ENCODE measurements around the gene EEPD1. TPM values are rescaled to one million over a fixed set of nuclear protein-coding genes. Genes with fewer than 3 reads are reported as not detected.
A peak's percentile ranks its signal among the peaks of the same experiment; 100 is the strongest.

The EEPD1 gene
- total RNA-seq, 6 experiments from 2014 or later, result 5.9 to 18.6 (median 10.6) TPM

GRCh38 chr7:36279200-36279925 is 126.3 kb downstream of the EEPD1 start:
- no peaks in the 10 kb centered on the region for H3K9me3 ChIP-seq
- H3K27me3 ChIP-seq, result no peaks in the 10 kb centered on the region
- ATAC-seq (no peak), DNase-seq (peak in 1 of 3 donors; percentile 21)
- intact Hi-C loops (cut with DNase I), result no loop called here
- H3K36me3 ChIP-seq, result no peaks in the 10 kb centered on the region
- no peak for TF ChIP-seq POLR2A (IDR thresholded peaks at IDR 0.05)
- TF ChIP-seq CTCF (IDR thresholded peaks at IDR 0.05), result no peak
- H3K4me1 ChIP-seq, result peaks cover 0 to 18% (median 6%) of the 10 kb centered on the region in 4 donors
- no peak overlapping the region for H3K27ac ChIP-seq
- no peak overlapping the region for H3K4me3 ChIP-seq
- 96% methylated on average over 5 of the region's 9 CpGs for WGBS (ENCODE audit: insufficient coverage, low coverage, low lambda C conversion rate, missing lambda C conversion rate)

DNA sequence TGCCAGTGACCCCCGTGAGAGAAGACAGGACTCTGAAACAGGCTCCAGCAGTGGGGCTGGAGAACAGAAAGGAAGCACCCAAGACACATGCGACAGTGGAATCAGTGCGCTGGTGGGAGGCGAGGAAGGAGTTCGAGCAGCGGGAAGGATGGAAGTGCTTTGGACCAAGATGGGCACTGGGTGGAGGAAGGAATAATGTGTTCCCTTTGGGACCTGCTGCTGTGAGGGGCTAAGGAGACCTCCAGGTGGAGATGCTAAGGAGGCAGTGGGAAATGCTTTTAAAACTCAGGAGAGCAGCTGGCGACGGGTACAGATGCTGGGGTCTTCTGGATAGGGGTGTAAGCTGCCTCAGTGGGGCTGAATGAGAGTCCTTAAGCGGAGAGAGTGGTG is 126.9 kb downstream of the EEPD1 start:
- DNase-seq, result peak in 1 of 3 donors; percentile 39
- H3K27ac ChIP-seq, result no peak overlapping the region
- no peaks in the 10 kb centered on the region for H3K27me3 ChIP-seq
- H3K9me3 ChIP-seq, result no peaks in the 10 kb centered on the region
- peaks cover 0 to 18% (median 4%) of the 10 kb centered on the region in 4 donors for H3K4me1 ChIP-seq
- intact Hi-C loops (cut with DNase I), result loop anchor here in 1 of 2 donors (10.0 kb wide), 1 partner anchor 125 kb away; the partner anchor contains the start of gene EEPD1
- 95% methylated on average over 4 of the region's 9 CpGs for WGBS (ENCODE audit: insufficient coverage, low coverage, low lambda C conversion rate, missing lambda C conversion rate)
- H3K36me3 ChIP-seq, result no peaks in the 10 kb centered on the region
- no peak for TF ChIP-seq CTCF (IDR thresholded peaks at IDR 0.05)
- TF ChIP-seq POLR2A (IDR thresholded peaks at IDR 0.05), result no peak
- ATAC-seq, result no peak
- H3K4me3 ChIP-seq, result no peak overlapping the region

DNA sequence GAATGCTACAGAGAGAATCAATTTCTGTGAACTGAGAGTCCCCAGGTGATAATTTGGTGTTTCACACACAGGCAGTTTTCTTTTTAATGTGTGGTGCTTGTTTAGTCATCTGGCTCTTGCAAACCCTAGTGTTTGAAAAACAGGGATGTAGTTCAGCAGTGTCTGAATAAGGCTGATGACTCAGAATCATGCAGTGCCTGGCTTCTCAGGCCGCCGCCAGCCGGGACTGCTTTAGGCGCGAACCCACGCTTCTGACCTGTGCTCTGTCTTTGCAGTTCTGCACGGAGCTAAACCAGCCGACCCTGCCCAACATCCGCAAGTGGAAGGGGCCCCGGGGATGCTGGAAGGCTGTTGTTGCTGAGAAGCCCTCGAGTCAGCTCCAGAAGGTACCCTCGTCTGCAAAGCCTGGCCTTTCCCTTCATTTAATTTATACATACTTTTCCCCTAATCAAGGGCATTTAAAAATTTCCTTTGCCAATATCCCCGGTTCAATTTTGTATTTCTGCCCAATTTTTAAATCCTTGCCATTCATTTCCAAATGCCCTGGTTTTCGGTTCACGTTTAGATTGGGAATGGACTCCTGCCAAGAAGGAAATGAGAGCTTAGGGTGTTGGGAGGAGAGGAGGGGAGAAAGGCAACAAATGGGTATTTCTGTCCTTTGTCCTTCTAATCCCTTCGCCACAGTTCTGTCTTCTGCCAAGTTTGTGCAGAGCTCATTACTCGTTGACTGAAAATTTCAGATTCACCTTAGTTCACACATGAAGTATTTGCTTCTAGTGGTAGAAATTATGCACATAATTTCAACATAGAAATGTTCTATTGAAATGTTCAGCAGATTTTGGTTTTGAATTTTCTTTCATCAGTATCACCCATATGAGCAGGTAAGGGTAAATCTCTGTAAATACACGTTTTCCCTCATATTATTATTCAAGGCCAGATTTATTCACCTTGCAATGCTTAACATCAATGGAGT is 128.1 kb downstream of the EEPD1 start:
- Histone ChIP-seq H3K4me1 (peaks cover 0 to 18% (median 4%) of the 10 kb centered on the region in 4 donors), H3K27ac (peak overlapping the region in 1 of 3 donors; percentile 57), H3K4me3 (no peak overlapping the region), H3K9me3 (no peaks in the 10 kb centered on the region), H3K36me3 (no peaks in the 10 kb centered on the region), H3K27me3 (no peaks in the 10 kb centered on the region)
- intact Hi-C loops (cut with DNase I), result loop anchor here in 1 of 2 donors (10.0 kb wide), 1 partner anchor 126 kb away; the partner anchor contains the start of gene EEPD1
- DNase-seq (peak in 2 of 3 donors; percentile 46 to 79), ATAC-seq (peak; percentile 31 to 82 (median 44))
- TF ChIP-seq CTCF (IDR thresholded peaks at IDR 0.05) (no peak), POLR2A (IDR thresholded peaks at IDR 0.05) (no peak)
- 31% methylated on average over 12 of the region's 18 CpGs for WGBS (ENCODE audit: insufficient coverage, low coverage, low lambda C conversion rate, missing lambda C conversion rate)

GRCh38 chr7:36281945-36282717 is 129.1 kb downstream of the EEPD1 start:
- 69% methylated on average over 5 of the region's 10 CpGs for WGBS (ENCODE audit: insufficient coverage, low coverage, low lambda C conversion rate, missing lambda C conversion rate)
- no peak overlapping the region for H3K4me3 ChIP-seq
- peak overlapping the region in 1 of 3 donors; percentile 57 for H3K27ac ChIP-seq
- H3K27me3 ChIP-seq, result no peaks in the 10 kb centered on the region
- intact Hi-C loops (cut with DNase I), result loop anchor here in 1 of 2 donors (10.0 kb wide), 1 partner anchor 127 kb away; the partner anchor contains the start of gene EEPD1
- ATAC-seq, result no peak
- peak in 1 of 3 donors; percentile 38 for DNase-seq
- peaks cover 0 to 14% (median 4%) of the 10 kb centered on the region in 4 donors for H3K4me1 ChIP-seq
- no peaks in the 10 kb centered on the region for H3K9me3 ChIP-seq
- TF ChIP-seq POLR2A (IDR thresholded peaks at IDR 0.05), result no peak
- TF ChIP-seq CTCF (IDR thresholded peaks at IDR 0.05), result no peak
- no peaks in the 10 kb centered on the region for H3K36me3 ChIP-seq
